ENCODE measurements around the gene ZNF280B. TPM values are rescaled to one million over a fixed set of nuclear protein-coding genes. Genes with fewer than 3 reads are reported as not detected.

ZNF280B gene
- total and polyA plus RNA-seq, 12 donors, result 0.81 to 7.8 (median 3.6) TPM

GRCh38 chr22:22486132-22486899, 22.2 kb downstream of the ZNF280B start:
- TF ChIP-seq CTCF (IDR thresholded peaks at IDR 0.05) (no peak), POLR2A (IDR thresholded peaks at IDR 0.05) (no peak)
- H3K27ac ChIP-seq, result no peak overlapping the region
- H3K27me3 ChIP-seq, result no peaks in the 10 kb centered on the region
- H3K4me1 ChIP-seq (replicated peaks in 1 of 2), result no peaks in the 10 kb centered on the region
- 90 to 98% (median 94%) methylated on average over 4 of the region's 4 CpGs for WGBS, 4 donors
- no peaks in the 10 kb centered on the region for H3K9me3 ChIP-seq (replicated peaks in 1 of 3)
- intact Hi-C loops (cut with DNase I), result no loop called here
- no peak for DNase-seq
- H3K36me3 ChIP-seq (replicated peaks in 1 of 2), result no peaks in the 10 kb centered on the region
- no peak overlapping the region for H3K4me3 ChIP-seq

- no peak for DNase-seq
- Histone ChIP-seq H3K9me3 (replicated peaks in 1 of 3) (no peaks in the 10 kb centered on the region), H3K27ac (no peak overlapping the region), H3K27me3 (no peaks in the 10 kb centered on the region), H3K36me3 (replicated peaks in 1 of 2) (no peaks in the 10 kb centered on the region), H3K4me3 (no peak overlapping the region), H3K4me1 (replicated peaks in 1 of 2) (no peaks in the 10 kb centered on the region)
- intact Hi-C loops (cut with DNase I), result no loop called here
- WGBS, 4 donors, result 94 to 98% (median 95%) methylated on average over 3 of the region's 3 CpGs
- TF ChIP-seq POLR2A (IDR thresholded peaks at IDR 0.05) (no peak), CTCF (IDR thresholded peaks at IDR 0.05) (no peak)
Measured at GRCh38 chr22:22485524-22485923, 23.0 kb downstream of the ZNF280B start.

- Histone ChIP-seq H3K4me1 (replicated peaks in 1 of 2) (no peaks in the 10 kb centered on the region), H3K4me3 (no peak overlapping the region), H3K9me3 (replicated peaks in 1 of 3) (no peaks in the 10 kb centered on the region), H3K27me3 (no peaks in the 10 kb centered on the region), H3K36me3 (replicated peaks in 1 of 2) (no peaks in the 10 kb centered on the region), H3K27ac (no peak overlapping the region)
- TF ChIP-seq POLR2A (IDR thresholded peaks at IDR 0.05) (no peak), CTCF (IDR thresholded peaks at IDR 0.05) (no peak)
- intact Hi-C loops (cut with DNase I), result no loop called here
- DNase-seq, result no peak
- WGBS, 4 donors, result 94 to 99% (median 96%) methylated on average over 11 of the region's 11 CpGs
Measured at GRCh38 chr22:22484023-22484422, 24.5 kb downstream of the ZNF280B start.

GRCh38 chr22:22480940-22481339, 27.6 kb downstream of the ZNF280B start:
- no peak for DNase-seq
- TF ChIP-seq CTCF (IDR thresholded peaks at IDR 0.05), result no peak
- no peak for TF ChIP-seq POLR2A (IDR thresholded peaks at IDR 0.05)
- Histone ChIP-seq H3K27me3 (no peaks in the 10 kb centered on the region), H3K27ac (no peak overlapping the region), H3K36me3 (replicated peaks in 1 of 2) (no peaks in the 10 kb centered on the region), H3K9me3 (replicated peaks in 1 of 3) (no peaks in the 10 kb centered on the region), H3K4me3 (no peak overlapping the region), H3K4me1 (replicated peaks in 1 of 2) (no peaks in the 10 kb centered on the region)
- intact Hi-C loops (cut with DNase I), result no loop called here
- 90 to 100% (median 97%) methylated on average over 2 of the region's 2 CpGs for WGBS, 4 donors

Measured in adrenal gland (tissue), 12 donors.